NCI-H2196 treated with DMSO at 0.1 percent for 48 hours (cell line): ENCODE results near the gene CDC14B.
"Not testable (repeated sequence)": the region's sequence is repeated elsewhere in the genome, so short reads cannot be mapped to it uniquely, and the experiment has no call there.

ENCODE experiments used
- DNase-seq: peaks from one replicate; lab custom pipeline; 2025; ENCODE audit not compliant: unreplicated experiment; lab: John Stamatoyannopoulos, UW

CDC14B gene

DNA sequence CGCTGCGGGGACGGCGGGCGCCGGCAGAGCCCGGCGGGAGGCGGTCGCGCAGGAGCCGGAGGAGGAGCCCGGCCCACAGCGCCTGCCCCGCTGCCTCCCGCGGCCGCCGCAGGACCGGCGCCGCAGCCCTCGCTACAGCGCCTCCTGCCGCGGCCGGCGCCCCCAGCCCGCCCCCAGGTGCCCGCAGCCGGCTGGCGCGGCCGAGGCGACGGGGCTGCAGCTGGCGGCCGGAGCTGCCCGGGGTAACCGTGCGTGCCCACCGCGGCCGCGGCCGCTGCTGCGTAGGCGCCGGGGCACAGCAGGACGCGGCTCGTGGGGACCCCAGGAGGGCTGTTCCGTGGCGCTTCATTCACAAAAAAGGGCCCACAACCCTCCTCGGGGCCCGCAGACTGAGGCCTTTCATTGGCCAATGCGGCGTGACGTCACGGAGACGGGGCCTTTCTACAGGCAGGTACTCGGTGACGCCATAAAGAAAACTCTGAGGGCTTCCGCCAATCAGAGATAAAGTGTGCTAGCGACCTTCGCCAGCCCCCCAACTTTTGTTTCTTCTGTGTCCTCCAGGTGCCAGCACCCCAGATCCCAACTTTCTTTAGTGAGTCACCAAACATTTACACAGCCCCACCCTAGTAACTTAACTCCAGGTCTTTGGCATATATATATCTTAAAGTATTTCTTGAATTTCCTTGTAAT is at the start of gene CDC14B:
Gene CDC14B (minus strand): TSS at position 353 of the 690 bp plus-strand sequence. CDS start 465 bp downstream, outside the sequence.
- DNase-seq: peak; percentile 81

DNA sequence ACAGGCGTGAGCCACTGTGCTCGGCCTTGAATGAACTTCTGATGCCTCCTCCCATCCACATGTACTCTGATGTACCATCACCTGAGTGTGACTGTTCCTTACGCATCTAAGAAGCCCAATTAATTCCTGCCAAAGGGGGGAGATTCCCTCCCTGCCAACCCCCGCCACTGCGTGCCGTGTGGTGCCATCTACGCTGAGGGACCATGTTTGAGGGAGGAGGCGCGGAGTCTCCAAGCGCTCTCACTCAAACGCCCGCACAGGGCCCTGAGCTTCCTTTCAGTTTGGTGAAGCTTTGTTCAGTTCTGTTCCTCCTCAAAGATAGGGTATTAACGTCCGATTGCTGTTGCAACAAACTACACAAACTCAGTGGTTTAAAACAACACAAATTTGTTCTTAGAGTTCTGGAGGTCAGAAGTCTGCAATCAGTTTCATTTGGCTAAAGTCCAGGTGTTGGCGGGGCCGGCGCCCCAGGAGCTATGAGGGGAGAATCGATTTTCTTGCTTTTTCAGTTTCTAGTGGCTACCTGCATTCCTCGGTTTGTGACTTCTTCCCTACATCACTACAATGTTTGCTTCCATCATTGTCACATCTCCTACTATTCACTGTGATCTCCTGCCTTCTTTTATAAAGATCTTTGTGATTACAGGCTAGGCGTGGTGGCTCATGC is 49.4 kb upstream of the CDC14B start:
- DNase-seq: no peak

DNA sequence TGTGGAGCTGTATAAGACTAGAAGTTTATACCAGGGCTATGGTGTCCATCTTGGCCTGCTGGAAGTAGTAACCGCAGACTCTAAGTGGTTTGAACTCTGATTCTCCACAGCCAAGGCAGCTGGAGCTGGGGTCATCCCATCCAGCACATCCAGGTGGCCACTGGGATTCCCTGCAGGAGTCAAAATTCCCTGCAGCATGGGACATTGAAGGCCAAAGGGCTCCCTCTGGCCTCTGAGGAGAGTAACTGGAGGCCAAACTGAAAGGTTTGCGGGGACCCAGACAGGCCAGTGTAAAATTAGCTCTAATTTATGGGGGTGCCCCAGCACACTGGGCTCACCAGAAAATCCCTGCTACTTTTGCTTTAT is 47.7 kb upstream of the CDC14B start:
- no peak for DNase-seq

GRCh38 chr9:96666653-96667362 is 47.2 kb upstream of the CDC14B start:
- DNase-seq: peak; percentile 32

DNA sequence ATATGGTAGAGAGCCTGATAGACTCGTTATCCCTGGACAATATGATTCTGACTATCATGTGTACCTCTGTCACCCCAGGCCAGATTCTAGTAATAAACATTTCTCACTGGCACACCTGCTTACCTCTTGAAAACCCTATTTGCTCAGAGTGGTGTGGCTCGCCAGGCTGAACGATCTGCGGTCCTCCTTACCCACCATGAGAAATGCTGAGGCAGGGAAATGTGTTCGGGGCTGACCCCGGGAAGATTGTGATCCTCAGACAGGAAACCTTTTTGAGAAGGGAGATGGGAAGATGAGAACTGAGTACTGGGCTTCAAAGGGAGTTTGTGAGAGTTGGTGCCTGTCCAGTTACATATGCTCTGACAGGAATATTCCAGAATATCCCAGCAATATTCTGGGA is 46.1 kb upstream of the CDC14B start:
- no peak for DNase-seq

DNA sequence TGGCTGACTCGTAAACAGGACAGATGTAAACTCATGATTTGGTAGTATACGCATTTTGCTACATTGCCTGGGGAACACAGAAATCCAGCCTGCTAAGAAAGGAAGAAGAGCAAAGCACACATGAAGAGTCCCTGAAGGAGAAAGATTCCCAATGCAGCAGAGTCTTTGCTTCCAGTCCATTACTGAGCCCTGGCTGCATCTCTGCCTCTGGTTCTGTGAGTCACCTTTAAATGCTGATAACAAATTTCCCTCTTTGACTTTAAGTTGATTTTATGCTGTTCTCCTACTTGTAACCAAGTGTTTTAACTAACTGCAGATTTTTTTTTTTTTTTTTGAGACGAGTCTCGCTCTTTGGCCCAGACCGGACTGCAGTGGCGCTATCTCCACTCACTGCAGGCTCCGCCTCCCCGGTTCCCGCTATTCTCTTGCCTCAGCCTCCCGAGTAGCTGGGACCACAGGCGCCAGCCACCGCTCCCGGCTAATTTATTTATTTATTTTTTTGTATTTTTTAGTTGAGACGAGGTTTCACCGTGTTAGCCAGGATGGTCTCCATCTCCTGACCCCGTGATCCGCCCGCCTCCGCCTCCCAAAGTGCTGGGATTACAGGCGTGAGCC is 44.0 kb upstream of the CDC14B start:
- DNase-seq: no peak

GRCh38 chr9:96661711-96662110 is 42.1 kb upstream of the CDC14B start:
- no peak for DNase-seq

GRCh38 chr9:96660692-96661248 is 41.1 kb upstream of the CDC14B start:
- DNase-seq: no peak

DNA sequence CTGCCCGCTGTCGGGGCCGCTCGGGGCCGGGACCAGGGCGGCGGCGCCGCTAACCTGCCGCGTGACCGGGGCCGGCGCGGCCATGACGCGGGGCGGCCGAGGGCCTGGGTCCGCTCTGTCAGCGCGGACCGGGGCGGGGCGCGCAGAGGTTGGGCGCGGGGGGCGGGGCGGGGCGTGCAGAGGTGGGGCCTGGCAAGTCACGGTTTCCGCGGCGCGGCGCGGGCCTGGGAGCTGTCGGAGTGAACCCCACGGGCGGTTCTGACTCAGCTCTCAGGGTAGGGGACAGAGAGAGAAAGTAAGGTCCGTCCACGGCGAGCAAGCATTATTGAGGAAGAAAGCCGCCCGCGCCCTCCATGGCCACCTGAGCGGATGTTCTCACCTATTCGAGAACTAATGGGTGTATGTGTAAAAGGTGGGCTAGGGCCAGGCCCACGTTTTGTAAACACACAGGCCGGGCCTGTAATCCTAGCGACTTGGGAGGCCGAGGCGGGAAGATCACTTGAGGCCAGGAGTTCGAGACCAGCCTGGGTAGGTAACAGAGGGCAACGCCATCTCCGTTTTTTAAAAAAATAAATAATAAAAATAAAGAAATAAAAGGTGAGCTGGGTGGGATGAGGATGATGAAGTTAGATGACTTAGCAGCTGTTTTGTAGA is 35.7 kb upstream of the CDC14B start, which contains the start of gene PRXL2C:
Gene PRXL2C (minus strand): TSS at position 120 of the 654 bp plus-strand sequence. CDS start 36 bp downstream, at position 84.
- no peak for DNase-seq

DNA sequence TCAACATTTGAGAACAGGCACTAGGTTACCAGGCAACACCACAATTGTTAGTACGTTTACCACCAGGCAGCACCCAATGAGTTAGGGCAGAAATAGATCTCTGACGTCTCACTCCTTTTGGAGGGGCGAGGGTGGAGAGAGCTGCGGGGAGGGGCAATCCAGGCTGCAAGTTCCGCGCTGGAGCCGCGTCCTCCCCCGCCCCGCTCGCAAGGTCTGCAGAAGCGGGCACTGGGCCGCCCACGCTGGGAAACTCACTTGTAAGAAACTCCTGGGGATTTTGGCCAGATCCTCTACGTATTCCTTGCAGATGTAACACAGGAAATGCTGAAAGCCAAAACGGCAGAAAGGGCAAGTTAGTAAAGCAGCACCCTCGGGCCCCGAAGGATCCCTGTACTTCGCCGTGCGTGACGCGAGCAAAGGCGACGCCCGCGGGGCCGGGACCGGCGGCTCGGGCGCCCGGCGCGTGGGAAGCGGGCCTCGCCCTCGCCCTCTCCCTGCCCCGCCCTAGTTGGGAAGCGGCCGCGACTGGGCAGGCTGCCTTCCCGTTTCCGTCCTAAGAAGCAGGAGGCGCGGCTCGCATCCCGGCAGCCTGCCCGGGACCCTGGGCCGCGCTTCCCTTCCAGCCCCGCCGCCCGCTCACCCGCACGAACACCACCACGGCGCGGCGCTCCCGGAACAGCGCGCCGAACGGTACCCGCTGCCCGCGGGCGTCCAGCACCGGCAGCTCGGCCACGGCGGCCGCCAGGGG is 35.0 kb upstream of the CDC14B start:
- peak; percentile 77 for DNase-seq

DNA sequence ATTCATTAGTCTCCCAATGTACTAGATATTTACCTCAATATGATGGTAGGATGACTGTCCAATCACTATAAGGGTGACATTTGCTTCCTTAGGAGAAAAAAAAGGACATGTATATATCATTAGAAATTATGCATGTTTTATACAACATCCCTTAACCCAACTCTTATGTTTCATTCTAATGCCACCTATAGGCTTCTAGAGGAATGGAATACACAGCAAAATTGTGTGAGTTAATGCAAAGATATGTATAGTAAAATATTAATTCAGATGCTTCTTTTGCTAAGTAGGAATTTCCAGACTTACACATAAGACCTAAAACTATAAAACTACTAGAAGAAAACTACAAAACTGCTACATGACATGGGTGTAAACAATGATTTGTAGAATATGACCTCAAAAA is 32.0 kb upstream of the CDC14B start:
- no peak for DNase-seq

- no peak for DNase-seq
These were observed 30.1 kb upstream of the CDC14B start for GRCh38 chr9:96649620-96650324.

DNA sequence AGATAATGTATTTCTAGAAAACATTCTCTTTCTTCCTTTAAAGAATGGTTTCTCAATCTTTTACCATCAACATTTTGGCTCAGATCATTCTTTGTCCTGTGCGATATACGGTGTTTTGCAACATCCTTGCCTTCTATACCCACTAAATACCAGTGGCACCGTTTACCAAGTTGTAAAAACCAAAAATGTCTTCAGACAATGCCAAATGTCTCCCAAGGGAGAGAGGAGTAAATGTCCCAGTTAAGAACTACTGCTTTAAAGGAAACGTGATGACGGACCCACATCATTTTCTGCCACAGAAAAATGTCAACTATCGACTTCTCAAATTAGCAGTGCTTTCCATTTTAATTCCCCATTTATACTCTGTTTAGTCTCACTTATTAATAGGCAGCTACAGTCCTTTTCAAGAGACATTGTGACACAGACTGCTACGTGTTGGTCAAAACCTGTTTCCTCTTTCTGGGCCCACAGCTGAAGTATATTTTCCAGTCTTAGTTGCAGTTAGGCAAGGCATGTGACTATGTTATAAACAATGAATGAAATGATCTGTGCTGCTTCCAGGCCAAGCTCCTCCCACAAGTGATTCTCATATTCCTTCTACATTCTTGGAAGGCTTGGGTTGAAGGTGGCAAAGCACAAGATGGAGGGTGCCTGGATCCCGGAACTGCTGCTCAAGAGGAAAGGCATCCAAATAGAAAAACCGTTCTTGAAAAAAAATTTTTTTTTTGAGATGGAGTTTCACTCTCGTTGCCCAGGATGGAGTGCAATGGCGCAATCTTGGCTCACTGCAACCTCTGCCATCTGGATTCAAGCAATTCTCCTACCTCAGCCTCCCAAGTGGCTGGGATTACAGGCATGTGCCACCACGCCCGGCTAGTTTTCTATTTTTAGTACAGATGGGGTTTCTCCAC is 26.7 kb upstream of the CDC14B start:
- DNase-seq: no peak

GRCh38 chr9:96644137-96644536 is 24.5 kb upstream of the CDC14B start:
- no peak for DNase-seq

GRCh38 chr9:96641514-96641913 is 21.9 kb upstream of the CDC14B start:
- DNase-seq: no peak

DNA sequence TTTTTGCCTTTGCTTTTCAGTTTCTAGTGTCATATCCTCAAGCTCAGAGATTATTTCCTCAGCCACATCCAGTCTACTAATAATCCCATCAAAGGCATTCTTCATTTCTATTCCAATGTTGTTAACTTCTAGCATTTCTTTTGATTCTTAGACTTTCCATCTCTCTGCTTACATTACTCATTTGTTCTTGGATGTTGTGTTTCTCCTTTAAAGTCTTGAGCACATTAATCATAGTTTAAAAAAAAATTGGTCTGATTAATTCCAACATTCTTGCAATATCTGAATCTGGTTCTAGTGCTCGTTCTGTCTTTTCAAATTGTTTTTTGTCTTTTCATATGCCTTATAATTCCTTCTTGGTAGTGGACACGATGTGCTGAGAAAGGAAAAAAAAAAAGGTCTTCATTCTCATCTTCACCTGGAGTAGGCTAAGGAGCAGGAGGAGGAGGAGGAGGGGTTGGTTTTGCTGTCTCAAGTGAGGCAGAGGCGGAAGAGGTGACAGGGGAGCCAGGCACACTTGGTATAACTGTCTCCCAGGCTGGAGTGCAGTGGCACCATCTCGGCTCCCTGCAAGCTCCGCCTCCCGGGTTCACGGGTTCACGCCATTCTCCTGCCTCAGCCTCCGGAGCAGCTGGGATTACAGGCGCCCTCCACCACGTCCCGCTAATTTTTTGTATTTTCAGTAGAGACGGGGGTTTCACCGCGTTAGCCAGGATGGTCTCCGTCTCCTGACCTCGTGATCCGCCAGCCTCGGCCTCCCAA is 19.1 kb upstream of the CDC14B start:
- DNase-seq: no peak

DNA sequence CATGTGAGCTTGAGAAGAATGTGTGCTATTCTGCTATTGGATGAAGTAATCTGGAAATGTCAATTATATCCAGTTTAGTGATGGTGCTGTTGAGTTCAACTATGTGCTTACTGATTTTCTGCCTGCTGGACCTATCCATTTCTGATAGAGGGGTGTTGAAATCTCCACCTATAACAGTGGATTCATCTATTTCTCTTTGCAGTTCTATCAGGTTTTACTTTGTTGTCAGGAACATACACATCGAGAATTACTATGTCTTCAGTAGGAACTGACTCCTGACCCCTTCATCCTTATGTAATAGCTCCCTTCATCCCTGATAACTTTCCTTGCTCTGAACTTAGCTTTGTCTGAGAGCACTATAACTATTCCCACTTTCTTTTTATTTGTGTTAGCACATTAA is 16.7 kb upstream of the CDC14B start:
- DNase-seq: no peak

- not testable (repeated sequence) for DNase-seq
These were observed 13.9 kb upstream of the CDC14B start for GRCh38 chr9:96633579-96633978.
